Dermis microvascular lymphatic vessel endothelial cell (primary cell): Measurements from ENCODE around the gene YIPF1. TPM values are rescaled to one million over a fixed set of nuclear protein-coding genes. Genes with fewer than 3 reads are reported as not detected.

Source experiments
- total RNA-seq: library from RNA; depleted of rRNA; stranded (reverse); fragments of >200 nt; gene quantifications from 2 replicates; pipeline ENCODE4 v1.2.1, GENCODE V29; 2014

Gene YIPF1
- total RNA-seq, 1 donor from 2014 or later, result 11.6 TPM

Other genes starting within 250 kb of the YIPF1 start
- gene GLIS1, start 150.6 kb downstream of the YIPF1 start, total RNA-seq, result under 0.01 TPM in 1 of 2 replicates, not detected in the other
- gene NDC1, start 51.5 kb downstream of the YIPF1 start, total RNA-seq, result 13.7 and 23.1 TPM in 2 replicates
- gene DIO1, start 4.4 kb upstream of the YIPF1 start, total RNA-seq, result not detected in 2 replicates
- 10.5 and 14.5 TPM in 2 replicates for gene IFT25, start 55.9 kb upstream of the YIPF1 start, total RNA-seq
- gene LRRC42, start 56.6 kb upstream of the YIPF1 start, total RNA-seq, result 18.2 and 24.1 TPM in 2 replicates
- gene LDLRAD1, start 128.4 kb upstream of the YIPF1 start, total RNA-seq, result not detected in 2 replicates
- 232 and 301 TPM in 2 replicates for gene TMEM59, start 163.4 kb upstream of the YIPF1 start, total RNA-seq
- 2.0 and 2.1 TPM in 2 replicates for gene TCEANC2, start 163.8 kb upstream of the YIPF1 start, total RNA-seq